NCI-H187 (cell line): ENCODE measurements around the gene IKBIP.
"Not testable (repeated sequence)": the region's sequence is repeated elsewhere in the genome, so short reads cannot be mapped to it uniquely, and the experiment has no call there.

ENCODE experiments used
- DNase-seq, 2 experiments: peaks; one replicate each; lab custom pipeline; 2025; lab: John Stamatoyannopoulos, UW

Gene IKBIP

GRCh38 chr12:98644712-98645571 is at the start of gene IKBIP, which contains the start of gene APAF1:
Gene IKBIP (minus strand): TSS chr12:98644788. CDS start chr12:98644701, 87 bp downstream.
Gene APAF1 (plus strand): TSS chr12:98645290. CDS start chr12:98648360, 3,070 bp downstream.
- DNase-seq: peak; percentile 95 to 96

GRCh38 chr12:98691351-98691750 is 46.8 kb upstream of the IKBIP start:
- DNase-seq: no peak

- DNase-seq: no peak
Measured at GRCh38 chr12:98686603-98687002, 42.0 kb upstream of the IKBIP start.

DNA sequence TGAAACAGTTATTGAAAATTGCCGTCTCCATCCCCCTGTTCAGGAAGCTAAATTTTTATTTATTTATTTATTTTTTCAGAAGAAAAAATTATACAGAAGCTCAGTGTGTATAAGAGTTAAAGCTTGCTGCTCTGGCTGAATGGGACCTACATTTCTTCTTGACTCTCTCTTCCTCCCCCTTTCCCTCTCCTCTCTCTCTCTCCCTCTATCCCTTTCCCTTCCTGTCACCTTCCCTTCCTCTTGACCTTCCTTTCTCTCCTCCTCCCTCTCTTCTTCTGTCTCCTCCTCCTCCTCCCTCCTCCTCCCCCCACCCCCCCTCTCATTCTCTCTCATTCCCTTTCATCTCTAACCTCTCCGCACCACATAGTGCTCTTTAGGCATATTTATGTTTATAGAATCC is 39.6 kb upstream of the IKBIP start:
- DNase-seq: no peak

GRCh38 chr12:98679611-98680005 is 35.0 kb upstream of the IKBIP start:
- DNase-seq: no peak

GRCh38 chr12:98678946-98679610 is 34.5 kb upstream of the IKBIP start:
- DNase-seq: no peak

GRCh38 chr12:98678236-98678945 is 33.8 kb upstream of the IKBIP start:
- DNase-seq: no peak

DNA sequence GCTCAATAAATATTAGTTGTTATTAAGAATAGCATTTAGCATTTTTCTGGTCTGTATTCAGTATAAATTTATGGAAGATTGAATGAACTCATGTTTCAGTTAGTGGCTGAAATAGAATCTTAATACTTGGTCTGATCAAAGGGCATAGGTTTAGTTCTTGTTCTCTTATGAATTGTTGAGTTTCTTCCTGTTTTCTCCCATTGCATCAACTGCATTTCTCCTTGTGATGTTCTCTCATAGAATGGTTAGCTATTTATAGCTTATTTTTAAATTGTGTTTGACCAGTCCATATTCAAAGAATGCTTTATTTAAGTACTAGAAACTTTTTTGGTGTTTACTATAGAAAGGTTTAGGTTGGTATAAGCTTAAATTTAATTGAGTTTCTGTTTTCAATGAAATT is 30.3 kb upstream of the IKBIP start:
- DNase-seq: no peak

DNA sequence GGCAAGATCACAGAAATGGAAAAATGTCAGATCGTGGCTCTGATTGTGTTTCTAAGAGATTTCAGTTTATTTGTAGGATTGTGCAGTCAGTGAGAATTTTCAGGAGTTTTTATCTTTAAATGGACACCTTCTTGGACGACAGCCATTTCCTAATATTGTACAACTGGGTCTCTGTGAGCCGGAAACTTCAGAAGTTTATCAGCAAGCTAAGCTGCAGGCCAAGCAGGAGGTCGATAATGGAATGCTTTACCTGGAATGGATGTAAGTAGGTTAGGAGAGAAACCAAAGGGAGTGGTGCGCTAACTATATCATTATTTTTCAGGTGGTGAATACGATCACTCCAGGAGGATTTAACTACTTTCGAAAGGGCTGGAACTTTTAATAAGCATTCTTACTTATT is 26.9 kb upstream of the IKBIP start:
- DNase-seq: no peak

GRCh38 chr12:98669751-98670150 is 25.2 kb upstream of the IKBIP start:
- no peak for DNase-seq

- no peak for DNase-seq
Measured at GRCh38 chr12:98660521-98660920, 15.9 kb upstream of the IKBIP start.

- DNase-seq: no peak
Measured at GRCh38 chr12:98656289-98657101, 11.9 kb upstream of the IKBIP start.

DNA sequence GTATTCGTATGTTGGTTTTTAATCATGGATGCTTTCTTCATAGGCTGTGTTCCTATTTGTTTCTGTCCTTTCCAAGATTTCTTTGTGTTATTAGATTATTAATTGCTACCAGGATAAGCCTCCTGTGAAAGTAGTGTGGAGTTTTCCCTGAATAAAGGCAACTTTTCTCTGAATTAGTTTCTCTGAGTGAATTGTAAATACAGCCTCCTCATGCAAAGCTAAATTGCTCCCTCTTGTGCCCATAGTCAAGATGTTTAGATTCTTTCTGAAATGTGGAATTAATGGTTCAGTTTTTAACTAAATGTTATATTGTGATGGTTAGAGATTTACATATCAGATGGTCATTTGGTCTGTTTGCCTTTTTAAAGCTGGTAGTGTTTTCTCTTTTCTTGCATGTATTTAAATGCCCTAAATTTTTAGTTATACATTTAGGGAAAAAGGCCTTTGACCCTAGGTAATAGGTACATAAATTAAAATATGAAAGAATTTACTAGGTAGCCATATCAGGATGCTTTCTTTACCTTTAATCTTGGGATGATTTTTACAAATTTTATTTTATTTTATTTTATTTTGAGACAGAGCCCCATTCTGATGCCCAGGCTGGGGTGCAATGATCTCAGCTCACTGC is 9.4 kb upstream of the IKBIP start:
- no peak for DNase-seq

GRCh38 chr12:98651328-98651727 is 6.7 kb upstream of the IKBIP start:
- no peak for DNase-seq

DNA sequence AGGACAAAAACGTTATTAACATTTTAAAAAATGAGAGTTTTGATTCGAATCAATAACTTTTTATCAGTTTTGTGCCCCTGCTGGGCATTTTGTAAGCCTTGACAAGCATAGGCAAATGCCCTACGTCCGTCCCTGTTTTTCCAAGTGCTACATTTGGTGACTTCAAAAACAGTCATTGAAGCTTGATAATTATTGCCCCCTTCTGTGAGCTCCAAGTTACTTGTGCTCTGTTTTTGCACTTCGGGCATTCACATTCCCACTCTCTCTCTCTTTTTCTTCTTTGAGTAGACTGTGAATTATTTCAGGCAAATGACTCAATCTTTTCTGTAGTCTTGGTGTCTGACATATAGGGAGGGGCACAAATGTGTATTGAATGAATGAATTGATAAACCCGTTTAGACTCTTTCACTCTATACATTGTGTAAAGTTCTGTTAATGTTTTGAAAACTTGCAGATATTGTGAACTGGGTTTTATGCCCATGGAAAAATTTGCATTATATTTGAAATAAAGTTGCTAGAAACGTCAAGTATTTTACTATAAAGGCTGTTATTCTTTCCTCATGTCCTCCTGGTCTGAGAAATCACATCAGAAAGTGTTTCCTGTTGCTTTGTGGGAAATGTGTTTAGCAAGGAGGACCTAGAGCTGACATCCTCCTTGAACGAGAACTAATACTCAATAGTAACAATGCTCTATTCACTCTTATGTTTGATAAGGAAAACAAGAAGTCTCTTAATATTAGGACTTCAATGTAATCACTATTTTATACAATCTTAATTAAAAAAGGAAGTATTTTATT is 1.9 kb upstream of the IKBIP start:
- no peak for DNase-seq

GRCh38 chr12:98645572-98646067 is 1.0 kb upstream of the IKBIP start:
- no peak for DNase-seq

DNA sequence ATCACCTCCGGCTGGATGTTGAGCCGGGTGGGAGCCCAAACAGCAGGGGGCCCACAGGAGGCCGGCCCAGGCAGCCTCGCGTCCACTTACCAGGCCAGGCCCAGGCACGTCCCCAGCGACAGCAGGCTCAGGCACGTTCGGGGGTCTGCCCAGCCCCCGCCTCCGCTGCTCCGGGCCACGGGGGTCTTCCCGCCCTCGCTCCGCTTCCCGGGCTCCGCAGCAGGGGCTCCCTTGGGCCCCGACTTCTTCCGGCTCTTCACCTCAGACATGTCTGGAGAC is 216 bp downstream of the IKBIP start:
- DNase-seq: no peak

- not testable (repeated sequence) for DNase-seq
Measured at GRCh38 chr12:98642801-98643200, 1.8 kb downstream of the IKBIP start.

DNA sequence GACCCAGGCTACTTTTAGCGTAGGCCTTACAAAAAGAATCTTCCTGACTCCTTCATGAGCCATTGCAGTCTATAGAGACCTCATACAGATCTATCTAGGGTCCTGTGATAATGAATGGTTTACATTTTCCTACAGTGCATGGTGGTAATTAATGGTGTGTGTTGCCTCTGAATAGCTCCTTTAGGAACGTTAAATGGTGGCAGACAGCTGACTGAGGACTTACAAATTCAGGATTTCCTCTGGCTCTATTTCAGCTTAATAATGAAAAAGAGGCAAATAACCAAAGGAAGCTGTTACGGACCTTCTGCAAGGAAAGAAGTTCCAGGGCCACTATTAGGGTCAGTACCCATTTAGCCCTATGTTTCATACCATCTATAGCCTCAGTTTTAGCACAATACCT is 5.1 kb downstream of the IKBIP start:
- DNase-seq: no peak

GRCh38 chr12:98638009-98638408 is 6.6 kb downstream of the IKBIP start:
- no peak for DNase-seq

- no peak for DNase-seq
Measured at GRCh38 chr12:98637068-98637467, 7.5 kb downstream of the IKBIP start.
